ENCODE data around the gene ITSN2.

The ITSN2 gene

DNA sequence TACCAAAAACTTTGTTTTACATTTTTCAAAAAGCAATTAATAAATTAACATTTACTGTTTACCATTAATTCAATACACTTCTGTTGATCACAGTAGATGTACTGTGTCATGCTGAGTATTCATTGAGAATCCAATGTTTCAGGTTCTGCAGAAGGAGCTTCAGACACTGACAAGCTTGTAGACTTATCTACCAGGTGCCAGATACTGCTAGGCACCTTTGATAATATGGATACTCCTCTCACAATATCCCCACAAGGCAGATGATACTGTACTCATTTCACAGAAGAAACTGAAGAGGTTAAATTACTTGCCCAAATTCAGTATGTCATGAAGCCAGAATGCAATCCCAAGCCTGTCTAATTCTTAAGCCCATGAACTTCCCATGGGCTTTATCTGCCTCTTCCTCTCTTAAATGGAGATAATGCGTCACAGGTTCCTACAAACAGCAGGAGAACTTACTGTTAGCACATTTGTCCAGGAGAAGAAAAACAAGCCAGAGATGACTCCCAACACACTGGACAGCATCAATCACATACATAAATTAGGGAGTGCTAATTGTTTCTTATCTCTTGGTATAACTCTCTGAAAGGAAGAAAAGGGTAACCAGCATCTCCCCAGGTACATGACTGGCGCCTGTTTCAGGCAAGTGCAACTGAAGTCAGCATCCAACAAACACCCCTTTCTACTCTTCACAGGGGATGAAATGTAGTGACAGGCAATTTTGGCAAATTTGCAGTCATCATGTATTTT, 27.4 kb downstream of the ITSN2 start:
- DNase-seq, result no peak

DNA sequence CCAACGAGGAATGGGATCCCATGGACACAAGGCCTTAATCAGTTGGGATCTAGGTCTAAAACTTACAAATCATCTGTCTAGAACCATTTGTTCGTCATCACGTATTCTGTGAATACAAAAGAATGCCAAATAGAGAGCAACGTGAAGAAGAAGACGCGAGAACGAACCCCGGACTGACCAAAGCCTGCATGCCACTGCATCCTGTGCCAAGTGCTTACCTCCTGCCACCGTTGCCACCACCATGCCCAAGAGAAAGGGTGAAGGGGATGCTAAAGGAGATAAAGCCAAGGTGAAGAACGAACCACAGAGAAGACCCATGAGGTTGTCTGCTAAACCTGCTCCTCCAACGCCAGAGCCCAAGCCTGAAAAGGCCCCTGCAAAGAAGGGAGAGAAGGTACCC, 30.2 kb downstream of the ITSN2 start:
- DNase-seq, result no peak

DNA sequence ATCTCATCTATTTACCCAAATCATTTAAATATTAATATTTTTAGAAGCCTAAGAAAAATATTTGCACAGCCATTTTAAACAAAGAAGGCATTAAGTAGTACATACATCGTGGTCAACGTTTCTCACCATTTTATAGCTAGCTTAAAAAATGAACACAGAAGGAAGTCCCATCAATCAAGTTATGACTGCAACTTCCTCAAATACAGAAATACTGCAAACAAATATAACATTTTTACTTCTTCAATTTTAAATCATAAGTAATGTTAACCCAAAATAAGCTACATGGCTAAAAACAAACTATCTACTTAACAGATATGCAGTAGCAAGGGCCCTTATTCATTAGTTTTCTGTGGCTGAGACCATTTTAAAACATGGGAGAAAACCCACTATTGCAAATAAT, 30.6 kb downstream of the ITSN2 start:
- DNase-seq, result no peak

DNA sequence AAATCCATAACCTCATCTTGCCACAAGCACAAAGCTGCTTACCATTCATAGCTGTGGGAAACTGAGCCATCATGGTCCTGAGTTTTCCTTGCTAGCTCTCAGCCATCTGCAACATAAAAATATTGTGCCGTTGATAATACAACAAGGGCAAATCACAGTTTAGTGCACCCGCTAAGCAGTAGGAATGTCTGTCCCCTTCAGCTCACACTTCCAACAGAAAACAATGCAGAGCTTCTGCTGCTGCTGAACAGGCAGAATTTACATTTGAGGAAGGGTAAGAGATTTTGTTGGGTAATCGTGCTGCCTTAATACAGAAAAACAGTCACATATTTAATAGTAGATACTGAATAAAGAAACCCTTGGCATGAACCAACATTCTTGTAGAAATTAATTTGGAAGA, 32.3 kb downstream of the ITSN2 start:
- DNase-seq, result no peak

DNA sequence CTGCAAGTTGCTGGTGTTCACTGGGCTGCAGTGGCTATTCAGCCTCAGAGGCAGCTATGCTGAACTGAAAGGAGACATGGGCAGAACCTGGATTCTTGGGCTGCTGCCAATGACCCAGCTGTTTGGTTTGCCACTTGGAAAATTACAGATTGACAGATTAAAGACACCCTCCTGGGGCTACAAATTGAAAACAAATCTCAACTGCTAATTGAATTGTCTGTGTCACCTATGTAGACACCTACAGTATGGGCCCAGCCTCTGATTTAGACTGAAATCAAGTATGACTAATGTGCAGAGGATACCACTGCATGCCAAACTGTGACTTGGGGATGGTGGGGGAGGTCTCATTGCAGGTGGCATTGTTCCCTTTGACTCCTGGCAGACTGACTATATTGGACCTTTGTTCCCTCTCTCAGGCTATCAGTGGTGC, 42.8 kb downstream of the ITSN2 start:
- no peak for DNase-seq

DNA sequence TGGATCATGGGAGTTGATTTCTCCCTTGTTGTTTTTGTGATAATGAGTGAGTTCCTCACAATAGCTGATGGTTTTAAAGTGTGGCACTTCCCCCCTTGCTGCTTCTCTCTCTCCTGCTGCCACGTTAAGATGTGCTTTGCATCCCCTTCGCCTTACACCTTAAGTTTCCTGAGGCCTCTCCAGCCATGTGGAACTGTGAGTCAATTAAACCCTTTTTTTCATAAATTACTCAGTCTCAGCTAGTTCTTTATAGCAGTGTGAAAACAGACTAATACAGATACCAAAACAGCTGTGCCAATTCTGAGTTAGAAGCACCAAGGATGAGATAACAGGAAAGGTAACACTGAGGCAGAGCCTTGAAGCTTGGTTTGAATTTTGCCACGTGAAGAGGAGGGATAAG, 44.7 kb downstream of the ITSN2 start:
- DNase-seq, result no peak

DNA sequence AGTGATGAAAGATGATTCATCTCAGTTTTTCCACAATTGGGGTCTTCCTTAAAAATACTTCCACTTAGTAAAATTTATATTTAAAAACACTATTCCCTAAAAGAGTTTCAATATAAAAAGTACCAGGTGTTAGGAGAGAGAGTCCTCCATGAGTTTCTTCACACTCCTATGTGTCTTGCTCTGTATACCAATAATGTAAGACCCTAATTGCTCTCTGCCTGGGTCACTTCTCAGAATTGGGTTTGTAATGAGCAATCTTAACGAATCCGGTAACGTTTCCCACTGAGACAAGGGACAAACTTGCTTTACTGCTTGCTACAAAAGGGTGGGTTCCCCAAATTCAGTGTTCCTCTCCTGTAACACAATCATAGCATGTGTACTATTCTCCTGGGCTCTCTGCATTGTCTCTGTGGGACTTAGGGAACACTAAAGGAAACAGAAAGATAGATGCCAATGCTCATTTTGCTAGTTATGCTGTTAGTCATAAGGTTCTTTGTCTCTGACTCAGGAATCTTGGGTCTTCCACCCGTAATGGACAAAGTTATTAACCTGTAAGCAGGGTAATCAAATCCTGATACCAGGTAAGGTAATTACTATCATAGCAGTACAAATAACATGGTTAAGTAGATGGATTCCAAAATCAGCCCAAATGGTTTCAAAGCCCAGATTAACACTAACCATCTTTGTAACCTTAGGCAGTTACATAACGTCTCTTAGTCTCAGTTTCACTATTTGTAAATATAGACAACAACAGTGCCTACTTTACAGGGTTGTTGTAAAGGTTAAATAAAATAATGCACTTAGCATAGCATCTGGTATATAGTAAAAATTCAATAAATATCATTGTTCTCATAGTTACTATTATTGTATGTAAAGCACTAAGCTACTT, 46.3 kb downstream of the ITSN2 start:
- DNase-seq, result no peak

DNA sequence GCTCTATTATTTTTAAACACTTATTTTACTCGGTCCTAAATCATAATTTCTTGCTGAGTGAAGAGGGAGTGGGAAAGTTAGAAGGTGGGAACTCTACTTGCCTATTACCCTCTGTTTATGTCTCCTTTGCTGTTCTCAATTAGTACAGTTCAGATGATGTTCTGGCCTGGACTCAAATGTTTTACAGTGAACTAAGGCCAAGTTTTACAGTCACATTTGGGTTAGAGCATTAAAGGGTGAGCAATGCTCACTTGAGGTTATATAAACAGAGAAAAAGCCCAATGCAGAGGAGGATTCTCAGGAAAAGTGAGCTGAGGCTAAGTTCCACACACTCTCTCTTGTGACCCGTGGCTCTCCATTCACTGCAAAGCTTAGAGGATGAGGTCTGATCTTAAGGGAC, 52.4 kb downstream of the ITSN2 start:
- no peak for DNase-seq

DNA sequence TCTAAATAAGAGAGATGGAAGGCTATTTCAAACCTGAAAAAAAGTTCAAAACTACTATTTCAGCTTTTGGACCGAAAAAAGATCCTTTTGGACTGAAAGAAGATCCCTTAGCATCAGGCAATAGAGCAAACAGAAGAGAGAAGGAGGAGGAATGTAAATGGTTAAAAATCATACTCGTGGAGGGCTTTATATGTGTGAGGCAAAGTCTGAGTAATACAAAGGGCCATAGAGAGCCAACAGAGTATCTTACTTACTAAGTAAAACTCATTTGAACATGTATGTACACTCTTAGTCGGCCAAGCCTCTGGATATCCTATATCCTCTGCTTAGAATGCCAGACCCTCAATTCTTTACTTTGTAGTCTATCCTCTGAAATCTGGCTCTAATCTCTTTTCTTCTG, 55.7 kb downstream of the ITSN2 start:
- no peak for DNase-seq

DNA sequence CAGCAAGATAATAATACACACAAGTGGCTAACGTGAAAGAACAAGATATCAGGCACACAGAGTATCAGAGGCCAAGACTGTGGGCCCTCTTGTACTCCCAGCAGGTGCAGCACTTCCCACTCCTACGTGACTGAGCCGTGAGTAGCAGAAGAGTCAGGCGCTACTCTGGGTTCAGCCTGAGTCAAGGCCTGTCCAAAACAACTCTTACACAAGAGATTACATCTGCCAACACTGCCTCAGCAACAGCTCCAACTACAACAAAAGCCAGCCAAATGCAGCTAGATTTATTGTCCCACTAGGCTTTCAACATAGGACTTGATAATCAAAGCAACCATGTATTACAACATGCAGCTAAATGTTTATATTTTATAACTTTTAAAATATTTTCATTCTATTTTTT, 56.2 kb downstream of the ITSN2 start:
- DNase-seq, result no peak

DNA sequence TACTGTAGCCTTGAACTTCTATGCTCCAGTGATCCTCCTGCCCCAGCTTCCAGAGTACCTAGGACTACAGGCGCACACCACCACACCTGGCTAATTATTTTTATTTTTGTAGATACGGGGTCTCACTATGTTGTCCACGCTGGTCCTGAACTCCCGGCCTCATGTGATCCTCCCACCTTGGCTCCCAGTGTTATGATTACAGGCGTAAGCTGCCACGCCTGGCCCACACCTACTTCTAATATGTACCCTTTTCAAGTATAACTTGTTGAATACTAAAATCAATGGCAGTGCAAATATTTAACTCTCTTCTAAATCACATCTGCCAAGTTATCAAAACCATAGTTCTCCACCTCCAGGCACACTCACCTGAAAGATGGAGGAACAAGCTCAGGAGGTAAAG, 58.7 kb downstream of the ITSN2 start:
- DNase-seq, result no peak

DNA sequence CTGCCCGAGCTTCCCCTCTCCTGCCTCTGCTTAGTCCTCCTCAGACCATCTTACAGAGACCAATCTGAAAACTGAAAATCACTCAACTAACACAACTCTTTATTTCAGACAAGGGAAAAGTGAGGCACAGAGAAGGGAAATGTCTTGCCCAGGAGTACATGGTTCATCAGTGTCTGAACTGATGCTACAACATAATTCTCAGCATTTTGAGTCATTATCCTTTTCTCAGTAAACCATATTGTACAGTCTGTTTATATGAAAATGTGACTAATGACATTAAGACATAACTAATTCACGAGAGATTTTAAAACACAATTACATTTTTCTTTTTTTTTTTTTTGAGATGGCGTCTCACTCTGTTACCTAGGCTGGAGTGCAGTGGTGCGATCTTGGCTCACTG, 62.7 kb downstream of the ITSN2 start:
- no peak for DNase-seq

DNA sequence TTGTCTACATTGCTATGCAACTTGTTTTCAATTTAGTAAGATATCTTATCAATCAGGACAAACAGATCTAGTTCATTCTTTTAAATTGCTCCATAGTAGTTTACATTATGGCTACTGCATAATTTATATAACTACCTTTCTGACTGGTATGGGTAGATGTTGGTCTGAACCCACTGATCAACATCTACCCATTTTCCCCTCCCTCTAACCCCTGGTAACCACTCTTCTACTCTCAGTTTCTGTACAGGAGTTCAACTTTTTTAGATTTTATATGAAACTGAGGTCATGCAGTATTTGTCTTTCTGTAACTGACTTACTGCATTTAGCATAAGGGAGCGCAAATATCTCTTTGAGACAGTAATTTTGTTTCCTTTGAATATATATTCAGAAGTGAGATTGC, 73.2 kb downstream of the ITSN2 start:
- no peak for DNase-seq

DNA sequence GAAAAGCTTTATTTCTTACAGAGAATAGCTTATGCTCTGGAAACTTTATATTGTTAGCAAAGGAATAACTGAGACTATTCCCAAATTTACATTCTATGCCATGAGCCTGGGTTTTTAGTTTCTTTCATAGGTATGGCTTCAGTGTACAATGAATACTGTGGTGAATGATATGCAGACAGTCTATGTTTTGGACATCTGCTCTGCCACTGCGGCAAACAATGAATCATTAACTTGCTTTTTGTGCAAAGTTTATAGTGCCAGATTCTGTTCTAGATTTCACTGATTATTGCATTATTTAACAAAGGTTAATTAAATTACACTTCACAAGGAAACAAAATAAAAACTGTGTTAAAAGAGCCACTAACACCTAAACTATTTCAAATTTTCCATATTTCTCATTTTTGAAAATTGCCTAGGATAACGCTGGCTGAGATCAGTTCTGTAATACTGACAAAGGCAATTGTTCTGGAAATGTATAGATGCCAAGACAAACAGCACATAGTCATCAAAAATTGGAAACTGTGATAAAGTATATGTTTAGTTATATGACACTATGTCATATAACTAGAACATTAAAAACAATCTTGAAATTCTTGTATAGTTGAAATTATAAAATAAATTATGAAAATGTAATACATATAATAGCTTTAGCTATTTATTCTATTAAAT, 74.7 kb downstream of the ITSN2 start:
- no peak for DNase-seq

DNA sequence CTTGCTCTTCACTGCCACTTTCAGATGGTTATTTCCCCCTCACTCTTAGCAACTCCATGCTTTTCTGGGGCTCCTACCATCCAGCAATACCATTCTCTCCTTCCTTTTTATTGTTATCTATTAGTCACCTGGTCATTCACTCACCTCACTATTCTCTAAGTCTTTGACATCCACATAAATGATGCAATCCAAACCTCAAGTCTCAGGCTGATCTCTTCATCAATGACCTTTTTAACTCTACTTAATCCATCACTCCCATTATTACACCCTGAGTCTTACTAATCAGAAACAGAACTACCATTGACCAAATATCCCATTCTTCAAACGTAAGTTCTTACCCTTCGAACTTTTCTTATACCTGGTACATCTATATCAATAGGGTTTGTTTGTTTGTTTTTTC, 79.7 kb downstream of the ITSN2 start:
- no peak for DNase-seq

DNA sequence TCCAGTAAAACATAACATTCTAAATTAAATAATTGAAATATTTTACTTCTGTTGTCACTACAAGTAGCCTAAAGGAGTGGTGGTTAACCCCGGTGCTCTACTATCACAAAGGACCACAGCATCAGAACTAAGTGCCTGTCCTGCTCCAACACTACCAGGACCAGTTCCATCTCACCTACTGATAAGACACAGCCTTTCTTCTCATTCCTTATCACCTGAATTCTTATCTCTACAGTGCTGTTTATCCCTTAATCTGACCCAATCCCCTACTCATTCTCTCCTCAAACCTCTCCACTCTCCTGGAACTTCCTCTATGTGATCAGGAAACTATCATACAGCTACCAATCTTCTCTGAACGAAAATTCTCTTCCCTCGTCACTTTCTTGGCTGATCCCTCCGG, 80.2 kb downstream of the ITSN2 start:
- DNase-seq, result no peak

DNA sequence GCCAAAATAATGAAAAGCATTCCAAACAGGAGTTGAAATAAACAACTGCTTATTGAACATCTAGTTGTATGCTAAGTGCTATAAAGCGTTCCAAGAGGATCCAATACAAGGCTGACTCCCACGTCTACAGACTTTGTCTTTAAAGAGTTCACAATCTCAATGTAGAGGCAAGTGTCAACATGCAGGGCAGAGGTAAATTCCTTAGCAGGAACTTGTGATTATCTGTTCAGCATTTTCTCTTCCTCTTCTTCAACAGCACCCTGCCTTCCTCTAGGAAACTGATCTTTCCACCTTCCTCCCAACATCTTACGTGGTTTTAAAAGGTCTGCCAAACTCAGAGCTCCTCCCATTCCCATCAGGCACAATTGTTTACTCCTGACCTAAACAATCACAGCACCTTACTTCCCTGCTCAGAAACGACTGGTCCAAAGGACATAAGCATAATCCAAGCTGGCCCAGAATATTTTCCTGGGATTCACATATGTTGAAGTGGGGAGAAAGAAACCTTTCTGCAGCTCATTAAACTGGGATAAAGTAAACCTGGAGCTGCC, 83.9 kb downstream of the ITSN2 start:
- no peak for DNase-seq

DNA sequence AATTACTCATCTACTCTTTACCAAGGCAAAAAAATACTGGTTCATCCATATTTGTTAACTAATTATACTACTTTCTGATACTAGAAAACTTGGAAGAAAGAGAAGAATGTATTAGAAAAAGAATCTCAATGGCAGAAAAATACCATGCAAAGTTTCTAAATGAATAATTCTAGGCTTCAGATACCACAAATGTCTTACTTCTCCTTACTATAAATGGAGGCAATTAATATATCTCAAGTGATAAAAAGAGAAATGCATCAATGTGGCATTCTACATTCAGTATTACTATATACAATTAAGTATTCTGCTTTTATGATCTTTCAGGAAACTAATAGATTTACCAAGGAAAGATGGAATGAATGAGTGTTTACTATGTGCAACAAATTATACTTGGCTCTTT, 85.5 kb downstream of the ITSN2 start:
- no peak for DNase-seq

DNA sequence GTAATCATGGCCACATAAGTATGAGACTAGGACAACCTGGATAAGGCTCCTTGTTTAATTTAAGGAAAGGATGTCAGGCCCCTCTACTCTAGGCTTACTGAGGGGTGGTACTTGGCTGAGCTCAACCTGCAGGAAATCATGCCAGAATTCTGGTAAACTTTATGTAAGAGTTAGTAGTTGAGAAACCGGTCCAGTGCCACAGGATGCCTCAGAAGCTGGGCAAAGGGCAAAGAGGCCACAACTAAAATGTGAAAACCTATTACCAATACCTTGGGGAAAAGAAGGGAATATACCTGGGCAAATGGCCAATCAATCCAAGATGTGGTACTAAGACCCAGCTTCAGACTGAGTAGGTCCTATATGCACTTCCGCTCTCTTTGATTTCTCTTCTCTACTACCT, 86.7 kb downstream of the ITSN2 start:
- DNase-seq, result no peak

DNA sequence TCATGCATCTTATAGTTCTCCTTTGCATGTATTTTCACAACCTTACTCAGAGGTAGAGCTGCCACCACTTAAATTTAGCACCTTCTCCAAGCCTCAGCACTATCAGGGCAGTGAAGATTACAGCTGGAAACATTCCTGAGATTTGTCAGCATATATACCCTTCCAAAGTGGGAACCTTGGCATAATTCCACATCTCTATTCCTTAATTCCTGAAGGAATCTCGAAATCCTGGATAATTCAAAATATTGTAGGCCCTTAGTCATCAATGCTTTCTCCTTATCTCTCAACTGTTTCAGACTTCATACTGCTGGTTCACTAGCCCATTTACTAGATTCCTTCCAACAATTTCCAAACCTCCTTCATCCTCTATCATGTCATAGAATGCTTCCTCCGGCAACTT, 87.4 kb downstream of the ITSN2 start:
- no peak for DNase-seq

DNA sequence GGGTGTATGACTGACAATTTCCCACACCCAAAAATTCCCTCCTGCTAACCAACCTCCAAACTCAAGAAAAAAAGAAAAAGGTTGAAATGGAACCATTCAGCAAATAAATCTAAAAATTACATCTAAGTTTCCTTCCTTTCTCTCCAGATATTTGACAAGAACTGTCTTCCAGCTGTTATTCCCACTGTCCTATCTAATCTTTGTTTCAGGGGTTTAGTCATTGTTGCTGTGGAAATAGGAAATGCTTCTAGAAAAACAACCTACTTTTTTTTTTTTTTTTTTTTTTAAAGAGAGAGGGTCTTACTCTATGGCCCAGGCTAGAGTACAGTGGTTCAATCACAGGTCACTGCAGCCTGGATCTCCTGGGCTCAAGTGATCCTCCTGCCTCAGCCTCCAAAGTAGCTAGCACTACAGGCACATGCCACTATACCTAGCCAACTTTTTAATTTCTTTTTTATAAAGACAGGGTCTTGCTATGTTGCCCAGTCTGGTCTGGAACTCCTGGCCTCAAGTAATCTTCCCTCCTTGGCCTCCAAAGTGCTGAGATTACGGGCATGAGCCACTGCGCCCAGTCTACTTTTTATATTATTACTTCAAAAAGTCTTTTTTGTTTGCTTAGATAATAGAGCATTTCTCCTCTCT, 88.1 kb downstream of the ITSN2 start:
- DNase-seq, result no peak

DNA sequence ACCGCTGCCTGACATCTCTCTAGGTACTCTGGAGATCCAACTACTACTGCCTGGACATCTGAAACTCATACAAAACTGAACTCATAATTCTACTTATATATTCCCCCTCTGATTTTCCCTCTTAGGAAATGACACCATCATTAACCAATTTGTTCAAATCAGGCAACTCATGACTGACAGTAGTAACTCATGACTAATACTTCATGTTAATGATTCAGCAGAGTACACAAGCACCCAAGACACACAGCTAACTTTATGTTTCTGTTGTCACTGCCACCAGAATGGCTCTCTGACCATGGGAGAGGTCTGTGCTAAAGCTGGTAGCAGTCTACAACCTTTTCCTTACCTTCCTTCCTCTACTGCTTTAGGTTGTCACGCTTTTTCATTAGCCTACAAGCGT, 91.1 kb downstream of the ITSN2 start:
- no peak for DNase-seq

DNA sequence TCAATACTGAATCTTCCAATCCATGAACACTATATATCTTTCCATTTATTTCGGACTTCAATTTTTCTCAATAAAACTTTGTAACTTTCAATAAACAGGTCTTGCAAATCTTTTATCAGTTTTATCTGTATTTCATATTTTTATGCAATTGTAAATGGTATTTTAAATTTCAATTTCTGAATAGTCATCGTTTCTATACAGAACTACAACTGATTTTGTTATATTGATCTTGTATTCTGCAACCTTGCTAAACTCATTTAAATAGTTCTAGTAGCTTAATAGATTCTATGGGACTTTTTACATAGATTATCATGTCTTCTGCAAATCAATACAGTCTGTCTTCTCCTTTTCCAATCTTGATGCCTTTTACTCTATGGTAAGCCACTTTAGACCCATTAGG, 95.1 kb downstream of the ITSN2 start:
- DNase-seq, result no peak

All from activated effector memory CD4-positive, alpha-beta T cell treated with anti-CD3 and anti-CD28 coated beads, Interleukin-2, amount 50 U/mL, for 16 hours (primary cell).